CD4-positive, alpha-beta T cell treated with Interleukin-15 for 4 hours (primary cell): Measurements from ENCODE around the gene CES4A.
"Not testable (repeated sequence)": the region's sequence is repeated elsewhere in the genome, so short reads cannot be mapped to it uniquely, and the experiment has no call there.

Experiments
- DNase-seq: peaks from one replicate; pipeline ENCODE4 v3.0.0-alpha.2; 2020; ENCODE audit warnings: low spot score

CES4A gene

GRCh38 chr16:67022531-67023214 is 34.3 kb downstream of the CES4A start:
- DNase-seq: no peak

- no peak for DNase-seq
Measured at GRCh38 chr16:67023689-67024088, 35.3 kb downstream of the CES4A start.

- DNase-seq: no peak
Measured at GRCh38 chr16:67024384-67025209, 36.2 kb downstream of the CES4A start.

GRCh38 chr16:67025210-67025550 is 36.8 kb downstream of the CES4A start:
- no peak for DNase-seq

- no peak for DNase-seq
Measured at GRCh38 chr16:67026570-67026969, 38.2 kb downstream of the CES4A start.

- no peak for DNase-seq
Measured at GRCh38 chr16:67027046-67027445, 38.7 kb downstream of the CES4A start.

- DNase-seq: no peak
Measured at GRCh38 chr16:67028167-67028695, 39.8 kb downstream of the CES4A start.

- peak; percentile 95 for DNase-seq
Measured at GRCh38 chr16:67028696-67029253, 40.4 kb downstream of the CES4A start, which contains the start of gene CBFB. TSS of gene CBFB (plus strand) at chr16:67029149. CDS start at chr16:67029408, 259 bp downstream.

- DNase-seq: peak; percentile 47
Measured at GRCh38 chr16:67029254-67030096, 41.1 kb downstream of the CES4A start.

GRCh38 chr16:67030221-67030962 is 42.0 kb downstream of the CES4A start:
- DNase-seq: no peak

- no peak for DNase-seq
Measured at GRCh38 chr16:67034487-67034886, 46.1 kb downstream of the CES4A start.

- DNase-seq: no peak
Measured at GRCh38 chr16:67035364-67035763, 47.0 kb downstream of the CES4A start.

GRCh38 chr16:67036323-67036741 is 47.9 kb downstream of the CES4A start:
- no peak for DNase-seq

GRCh38 chr16:67039260-67040020 is 51.1 kb downstream of the CES4A start:
- no peak for DNase-seq

GRCh38 chr16:67040166-67040565 is 51.8 kb downstream of the CES4A start:
- DNase-seq: no peak

- DNase-seq: no peak
Measured at GRCh38 chr16:67040906-67041305, 52.5 kb downstream of the CES4A start.

- DNase-seq: not testable (repeated sequence)
Measured at GRCh38 chr16:67041520-67041919, 53.1 kb downstream of the CES4A start.

- no peak for DNase-seq
Measured at GRCh38 chr16:67043420-67043819, 55.0 kb downstream of the CES4A start.

- no peak for DNase-seq
Measured at GRCh38 chr16:67050796-67051195, 62.4 kb downstream of the CES4A start.

- DNase-seq: no peak
Measured at GRCh38 chr16:67052399-67052798, 64.0 kb downstream of the CES4A start.
